ENCODE data around the gene CACNA1B. TPM values are rescaled to one million over a fixed set of nuclear protein-coding genes. Genes with fewer than 3 reads are reported as not detected.

CACNA1B gene
- polyA plus RNA-seq, 1 of the 3 experiments (the other 2 are of a cell fraction): 0.03 TPM

DNA sequence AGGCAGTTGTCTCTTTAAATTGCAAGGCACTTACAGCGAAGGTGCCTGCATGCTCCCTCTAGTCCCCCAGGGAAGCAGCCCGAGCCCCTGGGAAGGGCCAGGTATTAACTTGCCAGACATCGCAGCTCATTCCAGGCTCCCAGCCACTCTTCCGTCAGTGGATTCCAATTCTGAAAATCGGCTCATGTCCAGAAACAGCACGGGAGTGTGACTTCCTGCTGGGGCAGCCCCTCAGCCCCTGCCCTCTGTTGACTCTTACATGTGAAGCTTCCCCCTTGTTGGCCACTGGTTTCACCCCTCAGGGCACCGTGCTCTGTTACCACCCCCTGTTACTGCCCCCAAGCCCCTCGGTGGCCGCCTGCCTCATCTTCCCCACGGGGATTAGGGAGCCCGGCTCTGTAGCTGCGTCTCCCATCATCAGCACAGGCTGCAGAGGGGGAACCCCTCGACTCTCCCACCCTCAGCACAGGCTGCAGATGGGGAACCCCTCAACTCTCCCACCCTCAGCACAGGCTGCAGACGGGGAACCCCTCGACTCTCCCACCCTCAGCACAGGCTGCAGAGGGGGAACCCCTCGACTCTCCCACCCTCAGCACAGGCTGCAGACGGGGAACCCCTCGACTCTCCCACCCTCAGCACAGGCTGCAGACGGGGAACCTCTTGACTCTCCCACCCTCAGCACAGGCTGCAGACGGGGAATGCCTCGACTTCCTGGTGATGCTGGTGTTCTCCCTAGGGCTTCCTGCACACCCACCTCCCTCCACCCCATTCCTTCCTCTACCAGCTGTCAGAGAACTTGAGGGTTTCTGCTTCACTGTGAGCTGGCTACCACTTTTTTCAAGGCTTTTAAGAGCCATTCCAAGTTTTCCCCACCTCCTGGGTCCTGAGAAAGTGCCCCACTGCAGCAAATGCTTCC, 11.1 kb upstream of the CACNA1B start (continued):
- TF ChIP-seq SMC3 (IDR thresholded peaks at IDR 0.05; ENCODE audit: low read depth, low read length) (no peak), EZH2phosphoT487 (IDR thresholded peaks at IDR 0.05; ENCODE audit: borderline replicate concordance, low read depth) (no peak), MXI1 (IDR thresholded peaks at IDR 0.05; ENCODE audit: low read depth, low read length) (no peak), MEF2A (IDR thresholded peaks at IDR 0.05; ENCODE audit: borderline replicate concordance, low read depth) (no peak)

DNA sequence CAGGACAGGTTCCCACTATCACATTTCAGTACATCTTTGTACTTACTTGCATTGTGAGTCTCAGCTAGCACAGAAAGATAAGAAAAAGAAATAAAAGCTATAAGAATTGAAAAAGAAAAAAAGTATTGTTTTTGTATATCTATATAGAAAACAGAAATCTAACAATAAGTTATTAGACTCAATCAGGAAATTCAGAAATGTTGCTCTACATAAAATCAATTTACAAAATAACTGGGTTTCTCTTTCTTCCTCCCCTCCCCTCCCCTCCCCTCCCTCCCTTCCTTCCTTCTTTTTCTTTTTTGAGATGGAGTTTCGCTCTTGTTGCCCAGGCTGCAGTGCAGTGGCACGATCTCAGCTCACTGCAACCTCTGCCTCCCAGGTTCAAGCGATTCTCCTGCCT, 7.2 kb upstream of the CACNA1B start:
- H3K27me3 ChIP-seq (ENCODE audit: insufficient read depth): no peaks in the 10 kb centered on the region
- H3K4me3 ChIP-seq (ENCODE audit: low read depth in 2 of 2, low read length in 1 of 2): no peak overlapping the region
- H3K4me1 ChIP-seq (ENCODE audit: control insufficient read depth in 1 of 2, insufficient read depth in 2 of 2, low read depth in 1 of 2, low read length in 1 of 2): peaks cover 0 to 11% of the 10 kb centered on the region in 2 experiments; a peak in 1 of 4 replicates
- H3K36me3 ChIP-seq (replicated peaks in 1 of 2; ENCODE audit: control insufficient read depth in 1 of 2, insufficient read depth in 2 of 2, low read length in 1 of 2): no peaks in the 10 kb centered on the region
- H3K9ac ChIP-seq: no peak overlapping the region
- no peaks in the 10 kb centered on the region for H3K79me2 ChIP-seq (ENCODE audit: insufficient read depth)
- TF ChIP-seq RAD21 (IDR thresholded peaks at IDR 0.05; ENCODE audit: low read length) (no peak), TCF12 (IDR thresholded peaks at IDR 0.05) (no peak), GATA2 (CRISPR knock-in tag; IDR thresholded peaks at IDR 0.05) (no peak), SMC3 (IDR thresholded peaks at IDR 0.05; ENCODE audit: low read depth, low read length) (no peak), TAF1 (IDR thresholded peaks at IDR 0.05; ENCODE audit: borderline replicate concordance, low read depth, low read length) (no peak), ELF1 (IDR thresholded peaks at IDR 0.05) (no peak), EP300 (IDR thresholded peaks at IDR 0.05; ENCODE audit: borderline replicate concordance in 1 of 2, low read depth in 1 of 2, low read length in 1 of 2) (no peak), POLR2AphosphoS5 (IDR thresholded peaks at IDR 0.05; ENCODE audit: low read depth, low read length) (no peak), MXI1 (IDR thresholded peaks at IDR 0.05; ENCODE audit: low read depth, low read length) (no peak), CHD2 (IDR thresholded peaks at IDR 0.05; ENCODE audit: low read length, partially characterized antibody) (no peak), FOSL2 (IDR thresholded peaks at IDR 0.05; ENCODE audit: borderline replicate concordance, low read depth) (no peak), RFX5 (IDR thresholded peaks at IDR 0.05; ENCODE audit: low read length) (no peak), RXRA (IDR thresholded peaks at IDR 0.05; ENCODE audit: borderline replicate concordance, low read depth) (no peak), TEAD4 (IDR thresholded peaks at IDR 0.05; ENCODE audit: borderline replicate concordance, insufficient read depth) (no peak), NFIC (IDR thresholded peaks at IDR 0.05; ENCODE audit: borderline replicate concordance) (no peak)
- TF ChIP-seq, protein P1, sequence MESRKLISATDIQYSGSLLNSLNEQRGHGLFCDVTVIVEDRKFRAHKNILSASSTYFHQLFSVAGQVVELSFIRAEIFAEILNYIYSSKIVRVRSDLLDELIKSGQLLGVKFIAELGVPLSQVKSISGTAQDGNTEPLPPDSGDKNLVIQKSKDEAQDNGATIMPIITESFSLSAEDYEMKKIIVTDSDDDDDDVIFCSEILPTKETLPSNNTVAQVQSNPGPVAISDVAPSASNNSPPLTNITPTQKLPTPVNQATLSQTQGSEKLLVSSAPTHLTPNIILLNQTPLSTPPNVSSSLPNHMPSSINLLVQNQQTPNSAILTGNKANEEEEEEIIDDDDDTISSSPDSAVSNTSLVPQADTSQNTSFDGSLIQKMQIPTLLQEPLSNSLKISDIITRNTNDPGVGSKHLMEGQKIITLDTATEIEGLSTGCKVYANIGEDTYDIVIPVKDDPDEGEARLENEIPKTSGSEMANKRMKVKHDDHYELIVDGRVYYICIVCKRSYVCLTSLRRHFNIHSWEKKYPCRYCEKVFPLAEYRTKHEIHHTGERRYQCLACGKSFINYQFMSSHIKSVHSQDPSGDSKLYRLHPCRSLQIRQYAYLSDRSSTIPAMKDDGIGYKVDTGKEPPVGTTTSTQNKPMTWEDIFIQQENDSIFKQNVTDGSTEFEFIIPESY (IDR thresholded peaks at IDR 0.05; ENCODE audit: borderline replicate concordance, low read depth): no peak
- TF ChIP-seq, protein P2, sequence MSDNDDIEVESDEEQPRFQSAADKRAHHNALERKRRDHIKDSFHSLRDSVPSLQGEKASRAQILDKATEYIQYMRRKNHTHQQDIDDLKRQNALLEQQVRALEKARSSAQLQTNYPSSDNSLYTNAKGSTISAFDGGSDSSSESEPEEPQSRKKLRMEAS (IDR thresholded peaks at IDR 0.05; ENCODE audit: low read depth): no peak
- TF ChIP-seq, protein P3, sequence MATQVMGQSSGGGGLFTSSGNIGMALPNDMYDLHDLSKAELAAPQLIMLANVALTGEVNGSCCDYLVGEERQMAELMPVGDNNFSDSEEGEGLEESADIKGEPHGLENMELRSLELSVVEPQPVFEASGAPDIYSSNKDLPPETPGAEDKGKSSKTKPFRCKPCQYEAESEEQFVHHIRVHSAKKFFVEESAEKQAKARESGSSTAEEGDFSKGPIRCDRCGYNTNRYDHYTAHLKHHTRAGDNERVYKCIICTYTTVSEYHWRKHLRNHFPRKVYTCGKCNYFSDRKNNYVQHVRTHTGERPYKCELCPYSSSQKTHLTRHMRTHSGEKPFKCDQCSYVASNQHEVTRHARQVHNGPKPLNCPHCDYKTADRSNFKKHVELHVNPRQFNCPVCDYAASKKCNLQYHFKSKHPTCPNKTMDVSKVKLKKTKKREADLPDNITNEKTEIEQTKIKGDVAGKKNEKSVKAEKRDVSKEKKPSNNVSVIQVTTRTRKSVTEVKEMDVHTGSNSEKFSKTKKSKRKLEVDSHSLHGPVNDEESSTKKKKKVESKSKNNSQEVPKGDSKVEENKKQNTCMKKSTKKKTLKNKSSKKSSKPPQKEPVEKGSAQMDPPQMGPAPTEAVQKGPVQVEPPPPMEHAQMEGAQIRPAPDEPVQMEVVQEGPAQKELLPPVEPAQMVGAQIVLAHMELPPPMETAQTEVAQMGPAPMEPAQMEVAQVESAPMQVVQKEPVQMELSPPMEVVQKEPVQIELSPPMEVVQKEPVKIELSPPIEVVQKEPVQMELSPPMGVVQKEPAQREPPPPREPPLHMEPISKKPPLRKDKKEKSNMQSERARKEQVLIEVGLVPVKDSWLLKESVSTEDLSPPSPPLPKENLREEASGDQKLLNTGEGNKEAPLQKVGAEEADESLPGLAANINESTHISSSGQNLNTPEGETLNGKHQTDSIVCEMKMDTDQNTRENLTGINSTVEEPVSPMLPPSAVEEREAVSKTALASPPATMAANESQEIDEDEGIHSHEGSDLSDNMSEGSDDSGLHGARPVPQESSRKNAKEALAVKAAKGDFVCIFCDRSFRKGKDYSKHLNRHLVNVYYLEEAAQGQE (IDR thresholded peaks at IDR 0.05; ENCODE audit: low read depth, low read length): no peak
- TF ChIP-seq, protein P4, sequence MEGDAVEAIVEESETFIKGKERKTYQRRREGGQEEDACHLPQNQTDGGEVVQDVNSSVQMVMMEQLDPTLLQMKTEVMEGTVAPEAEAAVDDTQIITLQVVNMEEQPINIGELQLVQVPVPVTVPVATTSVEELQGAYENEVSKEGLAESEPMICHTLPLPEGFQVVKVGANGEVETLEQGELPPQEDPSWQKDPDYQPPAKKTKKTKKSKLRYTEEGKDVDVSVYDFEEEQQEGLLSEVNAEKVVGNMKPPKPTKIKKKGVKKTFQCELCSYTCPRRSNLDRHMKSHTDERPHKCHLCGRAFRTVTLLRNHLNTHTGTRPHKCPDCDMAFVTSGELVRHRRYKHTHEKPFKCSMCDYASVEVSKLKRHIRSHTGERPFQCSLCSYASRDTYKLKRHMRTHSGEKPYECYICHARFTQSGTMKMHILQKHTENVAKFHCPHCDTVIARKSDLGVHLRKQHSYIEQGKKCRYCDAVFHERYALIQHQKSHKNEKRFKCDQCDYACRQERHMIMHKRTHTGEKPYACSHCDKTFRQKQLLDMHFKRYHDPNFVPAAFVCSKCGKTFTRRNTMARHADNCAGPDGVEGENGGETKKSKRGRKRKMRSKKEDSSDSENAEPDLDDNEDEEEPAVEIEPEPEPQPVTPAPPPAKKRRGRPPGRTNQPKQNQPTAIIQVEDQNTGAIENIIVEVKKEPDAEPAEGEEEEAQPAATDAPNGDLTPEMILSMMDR (IDR thresholded peaks at IDR 0.05): no peak
- no peak overlapping the region for H2AFZ ChIP-seq (ENCODE audit: low read depth)
- WGBS (ENCODE audit: low lambda C conversion rate): 36% methylated on average over 3 of the region's 3 CpGs
- H3K27ac ChIP-seq (ENCODE audit: low read depth in 2 of 2, low read length in 1 of 2): no peak overlapping the region
- no peaks in the 10 kb centered on the region for H4K20me1 ChIP-seq (ENCODE audit: insufficient read depth)
- ChIA-PET CTCF (interaction anchor here (0.8 kb wide), 1 partner anchor 195 kb away, joined by 3 read pairs; no protein-coding TSS in a partner anchor), POLR2A (no interaction called here)
- H3K9me2 ChIP-seq: no peaks in the 10 kb centered on the region
- no peak for DNase-seq
- no peaks in the 10 kb centered on the region for H3K9me3 ChIP-seq
- H3K4me2 ChIP-seq: no peak overlapping the region
- H3F3A ChIP-seq (replicated peaks; ENCODE audit: insufficient read depth): no peaks in the 10 kb centered on the region

All from SK-N-SH (cell line).